Glomerular visceral epithelial cell (primary cell): ENCODE measurements around the gene RASSF3.
A peak's percentile ranks its signal among the peaks of the same experiment; 100 is the strongest.
"Not testable (repeated sequence)": the region's sequence is repeated elsewhere in the genome, so short reads cannot be mapped to it uniquely, and the experiment has no call there.

ENCODE experiments used
- DNase-seq: peaks from one replicate; pipeline ENCODE4 v3.0.0-alpha.2; 2016; ENCODE audit errors: extremely low spot score

Gene RASSF3

DNA sequence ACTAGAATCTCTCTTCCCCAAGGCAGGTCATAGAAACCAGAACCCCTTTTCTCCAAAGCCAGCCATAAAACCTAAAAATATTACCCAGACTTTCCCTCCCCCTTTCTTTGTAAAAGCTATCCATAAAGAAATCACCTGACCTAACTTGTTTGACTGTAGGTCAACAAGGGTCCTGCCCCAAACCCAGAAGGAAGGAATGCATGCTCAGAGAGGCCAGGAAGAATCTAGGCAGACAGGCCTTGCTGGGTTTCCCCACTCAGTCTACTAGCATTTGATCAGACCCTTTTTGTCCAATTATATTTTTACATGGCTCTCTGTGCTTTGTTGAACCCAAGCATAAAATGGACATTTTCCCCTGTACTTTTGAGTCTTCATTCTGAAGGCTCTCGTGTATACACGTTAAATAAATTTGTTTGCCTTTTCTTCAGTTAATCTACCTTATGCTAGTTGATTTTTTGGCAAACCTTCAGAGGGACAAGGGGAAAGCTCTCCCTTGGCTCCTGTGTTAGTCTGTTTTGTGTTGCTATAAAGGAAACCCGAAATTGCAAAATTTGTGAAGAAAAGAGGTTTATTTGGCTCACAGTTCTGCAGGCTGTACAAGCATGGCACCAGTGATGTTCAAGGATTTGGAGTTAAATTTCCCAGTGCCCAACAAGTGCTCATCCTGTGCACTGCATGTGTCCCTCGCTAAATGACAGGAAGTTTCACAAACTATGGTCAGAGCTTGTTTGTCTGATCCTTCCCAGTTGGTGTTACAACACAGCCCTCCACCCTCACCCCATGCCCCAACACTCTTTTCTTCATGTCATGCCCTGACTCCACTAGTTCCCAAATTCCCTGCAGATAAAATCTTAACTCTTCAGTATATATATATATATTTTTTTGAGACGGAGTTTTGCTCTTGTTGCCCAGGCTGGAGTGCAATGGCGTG, 14.2 kb upstream of the RASSF3 start:
- DNase-seq: no peak

DNA sequence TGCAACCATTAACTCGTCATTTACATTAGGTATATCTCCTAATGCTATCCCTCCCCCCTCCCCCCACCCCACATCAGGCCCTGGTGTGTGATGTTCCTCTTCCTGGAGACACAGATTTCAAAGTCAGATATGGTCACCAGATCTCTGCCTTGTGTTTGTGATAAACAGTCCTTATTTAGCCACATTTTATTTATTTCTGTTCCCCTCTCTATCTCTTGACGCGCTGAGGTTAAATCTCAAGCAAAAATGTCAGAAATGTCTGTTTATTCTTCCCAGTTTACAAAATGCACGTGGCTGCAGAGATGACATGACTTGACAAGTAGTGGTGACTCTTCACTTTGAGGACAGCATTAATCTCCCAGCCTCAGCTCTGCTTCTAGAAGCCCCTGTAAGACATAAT, 11.5 kb upstream of the RASSF3 start:
- no peak for DNase-seq

DNA sequence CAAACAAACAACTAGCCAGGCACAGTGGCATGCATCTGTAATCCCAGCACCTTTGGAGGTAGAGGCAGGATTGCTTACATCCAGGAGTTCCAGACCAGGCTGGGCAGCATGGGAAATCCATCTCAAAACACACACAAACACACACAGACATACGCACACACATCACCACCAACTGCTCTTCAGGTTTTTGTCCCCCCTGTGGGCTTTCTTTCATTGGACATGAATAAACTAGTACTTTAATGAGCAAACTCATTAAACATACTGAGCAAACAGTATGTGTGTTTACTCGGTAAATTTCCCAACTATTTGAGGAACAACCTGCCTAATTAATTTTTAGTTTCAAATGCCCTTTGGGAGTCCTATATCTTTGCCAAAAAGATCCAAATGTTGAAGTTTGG, 10.1 kb upstream of the RASSF3 start:
- DNase-seq: no peak

DNA sequence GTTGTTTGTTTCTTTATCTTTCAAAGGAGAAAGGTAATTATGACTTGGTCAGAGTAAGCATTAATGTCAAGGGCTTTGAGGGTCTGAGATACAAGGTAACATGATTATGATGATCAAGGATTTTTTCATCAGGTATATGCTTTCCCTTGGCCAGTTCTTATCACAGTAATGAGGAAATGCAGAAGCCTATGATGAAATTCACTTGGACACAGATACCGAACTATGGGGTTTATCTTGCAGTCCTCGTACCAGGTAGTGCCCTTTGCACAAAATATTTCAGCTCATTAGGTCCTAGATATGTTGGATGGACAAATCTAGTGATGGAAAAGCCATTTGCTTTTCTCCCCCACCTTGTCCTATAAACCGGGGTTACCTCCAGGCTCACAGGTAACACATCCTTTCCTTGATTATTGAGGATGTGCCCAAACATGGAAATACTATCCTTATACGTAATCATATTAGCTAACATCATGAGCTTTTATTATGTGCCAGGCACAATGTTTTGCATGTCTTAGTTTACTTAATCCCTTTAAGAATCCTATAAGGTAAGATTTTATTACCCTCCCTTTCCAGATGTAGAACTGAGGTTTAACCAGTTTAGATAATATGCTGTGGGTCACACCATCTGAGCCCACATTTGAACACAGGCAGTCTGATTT, 7.0 kb upstream of the RASSF3 start:
- no peak for DNase-seq

DNA sequence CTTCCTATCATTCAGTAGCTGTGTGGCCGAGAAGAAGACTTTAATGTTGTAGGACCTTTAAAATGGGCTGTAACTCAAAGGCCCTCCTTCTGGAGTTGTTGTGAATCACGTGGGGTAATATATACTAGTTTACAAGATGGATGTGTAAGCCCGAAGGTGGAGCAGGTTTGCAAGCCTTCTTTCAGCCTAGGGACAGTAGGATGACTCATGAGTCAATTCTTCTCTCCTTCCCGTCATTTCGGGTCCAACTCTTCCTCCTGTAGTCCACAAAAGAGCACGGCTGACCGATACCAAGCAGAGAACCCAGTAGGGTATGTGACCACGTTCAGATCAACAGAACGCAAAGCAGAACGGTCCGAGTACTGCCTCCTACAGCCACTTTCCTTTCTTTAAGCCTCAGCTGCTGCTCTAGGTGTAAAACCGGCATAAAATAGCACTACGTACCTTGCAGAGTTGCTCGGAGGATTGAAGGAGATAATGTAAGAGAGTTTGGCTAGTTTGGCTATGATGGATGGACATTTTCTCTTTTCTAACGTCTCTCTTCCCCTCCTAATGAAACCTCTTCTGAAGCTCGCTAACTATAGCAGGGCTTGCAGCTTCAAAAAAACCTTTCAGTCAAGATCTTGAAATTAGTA, 1.3 kb upstream of the RASSF3 start:
- DNase-seq: peak; percentile 67

DNA sequence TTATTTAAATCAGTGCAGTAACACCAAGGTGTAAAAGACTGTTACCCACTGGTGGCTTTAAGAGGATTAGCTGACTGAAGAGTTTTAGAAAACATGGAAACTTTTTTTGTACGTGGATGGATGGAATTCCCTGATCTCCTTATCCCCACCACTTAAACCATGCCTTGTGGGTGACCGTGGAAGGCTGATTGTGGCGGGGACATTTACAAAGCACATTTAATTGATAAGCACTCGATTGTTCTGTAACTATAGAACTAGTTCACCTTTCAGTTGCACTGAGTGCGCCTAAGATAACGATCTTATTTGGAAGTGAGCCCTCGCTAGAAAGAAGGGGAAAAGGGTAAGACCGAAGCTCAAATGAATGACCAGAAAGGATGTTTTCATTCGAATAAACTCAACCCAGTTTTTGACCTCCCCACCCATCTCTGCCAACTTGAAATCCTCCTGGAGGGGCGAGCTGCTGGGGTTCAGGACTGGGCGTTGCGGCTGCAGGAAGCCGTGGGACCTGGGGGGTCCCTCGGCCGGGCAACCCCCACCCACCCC, 688 bp upstream of the RASSF3 start:
- peak; percentile 17 for DNase-seq

DNA sequence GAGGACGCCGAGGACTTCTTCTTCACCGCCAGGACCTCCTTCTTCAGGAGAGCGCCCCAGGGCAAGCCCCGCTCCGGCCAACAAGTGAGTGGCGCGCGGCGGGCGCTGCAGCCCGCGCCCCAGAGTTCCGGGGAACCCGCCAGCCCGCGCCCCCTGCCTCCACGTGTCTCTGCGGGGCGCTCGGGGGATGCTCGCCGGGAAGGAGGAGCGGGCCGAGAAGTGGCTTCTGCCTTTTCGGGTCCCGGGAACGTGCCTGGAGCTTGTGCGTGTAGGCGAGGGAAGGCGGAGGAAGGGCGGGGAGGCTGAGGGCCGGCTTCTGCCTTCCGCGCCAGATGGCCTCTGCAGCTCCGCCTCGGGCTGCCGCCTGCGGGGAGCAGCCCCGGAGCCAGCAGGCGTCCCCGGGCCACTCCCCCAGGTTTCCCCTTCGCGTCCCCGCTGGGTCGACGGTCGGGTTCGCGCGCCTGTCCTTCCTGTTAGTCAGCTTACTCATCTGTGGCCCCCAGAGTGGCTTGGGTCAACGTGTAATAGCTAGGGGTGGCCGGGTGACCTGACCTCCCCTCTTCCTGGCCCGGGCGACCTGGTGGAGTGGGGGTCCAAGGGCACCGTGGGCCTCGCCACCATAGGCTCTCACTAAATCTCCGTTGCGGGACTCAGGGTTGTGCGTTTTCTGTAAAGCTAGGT, 505 bp downstream of the RASSF3 start:
- DNase-seq: peak; percentile 67

DNA sequence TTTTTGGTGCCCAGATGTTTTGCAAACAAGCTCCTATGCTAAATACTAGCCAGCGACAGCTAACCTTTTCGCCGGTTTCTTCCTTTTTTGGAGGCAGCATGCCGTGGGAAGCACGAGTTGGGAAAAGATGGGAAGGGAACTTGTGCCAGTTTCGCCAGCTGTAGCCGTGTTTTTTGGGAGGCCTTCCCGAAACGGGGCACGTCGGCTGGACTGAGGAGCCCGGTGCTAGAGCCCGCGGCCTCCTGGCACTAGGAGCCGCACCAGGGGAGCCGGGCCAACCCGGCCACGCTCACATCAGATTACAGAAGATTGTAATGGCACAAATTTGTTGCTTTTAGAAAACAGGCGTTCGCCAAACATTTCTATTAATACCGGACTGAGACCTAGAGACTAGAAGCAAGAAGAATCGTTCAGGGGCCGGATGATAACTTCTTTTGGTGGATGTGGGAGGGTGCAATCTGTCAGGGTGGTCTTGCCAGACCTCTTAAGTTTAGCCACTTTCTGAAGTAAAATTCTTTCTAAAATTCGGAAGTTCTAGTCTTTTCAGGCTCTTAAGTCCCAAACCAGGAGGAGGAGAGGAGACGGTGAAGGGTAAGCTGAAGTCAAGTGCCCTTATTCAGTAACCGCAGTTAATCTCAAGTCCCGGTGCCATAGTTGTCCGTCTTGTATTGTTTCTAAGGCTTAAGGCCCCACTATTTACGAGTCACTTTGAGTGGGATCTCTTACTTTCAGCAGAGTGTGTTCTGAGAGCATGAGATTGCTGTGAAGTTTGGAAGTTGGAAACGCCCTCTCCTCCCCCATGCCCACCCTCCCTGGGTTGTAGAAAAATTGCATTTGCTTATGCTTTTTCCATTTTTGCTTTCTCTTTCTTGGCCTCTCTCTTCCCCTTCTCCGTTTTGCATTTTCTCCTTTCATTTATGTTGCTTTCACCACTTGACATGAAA, 1.3 kb downstream of the RASSF3 start:
- peak; percentile 12 for DNase-seq

DNA sequence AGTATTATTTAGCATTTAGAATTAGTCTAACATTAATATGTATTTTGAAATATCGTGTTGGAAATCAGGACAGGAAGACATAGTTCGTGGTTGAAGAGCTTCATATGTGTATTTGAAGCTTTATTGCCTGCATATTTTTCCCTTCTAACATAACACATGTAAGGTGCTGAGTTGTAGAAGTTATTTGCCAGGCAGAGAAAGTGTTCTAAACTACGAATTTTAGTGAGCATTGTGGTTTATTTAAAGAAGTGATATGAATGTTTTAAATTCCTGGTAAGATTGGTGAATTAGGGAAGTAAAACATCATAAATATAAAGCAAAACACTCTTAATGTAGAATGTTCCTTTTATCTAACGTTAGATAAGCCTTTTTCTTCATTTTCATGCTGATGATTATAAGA, 2.5 kb downstream of the RASSF3 start:
- DNase-seq: no peak

DNA sequence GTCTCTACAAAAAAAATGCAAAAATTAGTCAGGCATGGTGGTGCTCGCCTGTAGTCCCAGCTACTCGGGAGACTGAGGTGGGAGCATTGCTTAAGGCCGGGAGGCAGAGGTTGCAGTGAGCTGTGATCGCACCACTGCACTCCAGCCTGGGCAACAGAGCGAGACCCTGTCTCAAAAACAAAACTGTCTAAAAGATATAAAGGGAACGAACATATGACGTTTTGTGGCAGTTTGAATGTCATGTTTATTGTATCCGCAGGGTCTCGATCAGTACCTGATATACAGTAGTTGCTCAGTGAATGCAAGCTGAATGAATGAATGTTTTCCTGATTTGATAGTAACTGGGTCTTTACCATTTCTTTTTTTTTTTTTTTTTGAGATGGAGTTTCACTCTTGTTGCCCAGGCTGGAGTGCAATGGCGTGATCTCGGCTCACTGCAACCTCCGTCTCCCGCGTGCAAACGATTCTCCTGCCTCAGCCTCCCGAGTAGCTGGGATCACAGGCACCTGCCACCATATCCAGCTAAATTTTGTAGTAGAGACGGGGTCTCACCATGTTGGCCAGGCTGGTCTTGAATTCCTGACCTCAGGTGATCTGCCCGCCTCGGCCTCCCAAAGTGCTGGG, 3.6 kb downstream of the RASSF3 start:
- not testable (repeated sequence) for DNase-seq

DNA sequence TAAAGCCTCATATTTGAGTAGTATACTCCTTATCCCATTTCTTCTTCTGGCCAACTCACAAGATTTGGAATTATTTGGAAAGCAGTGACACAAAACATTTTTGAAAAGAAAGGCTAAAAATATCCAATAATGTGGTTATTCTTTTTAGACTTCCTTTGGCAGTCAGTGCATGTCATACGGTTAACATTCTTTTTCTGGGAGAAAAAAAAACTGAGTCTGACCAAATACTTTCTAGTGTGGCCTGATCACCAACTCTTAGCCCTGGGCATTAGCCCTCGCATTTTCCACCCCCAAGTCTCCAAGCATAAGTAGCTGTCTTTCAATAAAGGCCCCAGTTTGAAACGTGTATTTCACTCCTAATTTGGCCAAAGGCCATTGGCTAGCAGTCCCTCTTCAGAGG, 5.9 kb downstream of the RASSF3 start:
- DNase-seq: no peak

DNA sequence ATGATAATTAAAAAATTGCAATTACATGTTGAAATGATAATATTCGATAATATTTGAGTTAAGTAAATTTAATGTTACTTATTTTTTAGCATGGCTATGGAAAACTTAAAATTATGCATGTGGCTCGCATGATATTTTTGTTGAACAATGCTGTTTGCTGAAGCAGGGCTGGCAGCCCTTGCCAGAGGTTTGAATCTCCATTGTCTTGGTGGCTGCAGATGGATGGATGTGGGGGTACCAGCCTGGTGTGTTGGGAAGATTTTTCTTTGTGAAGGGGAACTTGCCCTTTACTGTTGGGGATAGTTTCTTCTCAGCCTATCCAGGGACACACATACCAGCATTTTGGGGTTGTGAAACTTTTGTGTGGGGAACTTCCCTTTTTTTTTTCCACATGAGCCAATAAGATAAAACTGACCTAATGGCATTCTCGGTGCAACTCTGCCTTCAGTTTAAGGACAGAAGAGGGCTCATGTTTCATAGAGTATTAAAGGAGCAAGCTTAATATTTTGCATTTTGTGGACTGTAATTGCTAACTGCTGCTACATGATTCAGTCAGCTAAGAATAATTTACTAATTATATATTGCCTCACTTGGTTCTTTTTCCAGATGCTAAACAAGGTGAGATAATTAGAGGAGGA, 8.8 kb downstream of the RASSF3 start:
- DNase-seq: no peak

DNA sequence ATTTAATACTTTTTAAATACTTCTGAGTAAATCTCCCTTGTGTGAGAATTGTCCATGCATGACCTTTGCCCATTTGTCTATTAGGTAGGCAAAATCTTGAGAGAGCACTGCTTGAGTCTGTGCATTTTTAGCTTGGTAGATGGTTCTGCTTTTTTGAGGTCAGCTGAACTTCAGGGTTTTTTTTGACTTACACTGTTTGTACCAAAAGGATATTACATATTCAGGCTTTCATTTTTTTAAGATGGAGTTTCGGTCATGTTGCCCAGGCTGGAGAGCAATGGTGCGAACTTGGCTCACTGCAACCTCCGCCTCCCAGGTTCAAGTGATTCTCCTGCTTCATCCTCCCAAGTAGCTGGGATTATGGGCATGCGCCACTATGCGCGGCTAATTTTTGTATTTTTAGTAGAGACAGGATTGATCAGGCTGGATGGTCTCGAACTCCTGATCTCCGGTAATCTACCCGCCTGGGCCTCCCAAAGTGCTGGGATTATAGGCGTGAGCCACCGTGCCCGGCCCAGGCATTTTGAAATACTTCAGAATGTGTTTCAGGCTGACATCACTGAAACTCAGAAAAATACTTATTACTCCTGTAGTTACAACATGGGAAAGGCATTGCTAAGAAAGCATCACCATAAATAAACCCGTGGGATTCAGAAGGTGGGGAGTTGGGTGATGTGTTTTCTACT, 11.1 kb downstream of the RASSF3 start:
- DNase-seq: no peak

DNA sequence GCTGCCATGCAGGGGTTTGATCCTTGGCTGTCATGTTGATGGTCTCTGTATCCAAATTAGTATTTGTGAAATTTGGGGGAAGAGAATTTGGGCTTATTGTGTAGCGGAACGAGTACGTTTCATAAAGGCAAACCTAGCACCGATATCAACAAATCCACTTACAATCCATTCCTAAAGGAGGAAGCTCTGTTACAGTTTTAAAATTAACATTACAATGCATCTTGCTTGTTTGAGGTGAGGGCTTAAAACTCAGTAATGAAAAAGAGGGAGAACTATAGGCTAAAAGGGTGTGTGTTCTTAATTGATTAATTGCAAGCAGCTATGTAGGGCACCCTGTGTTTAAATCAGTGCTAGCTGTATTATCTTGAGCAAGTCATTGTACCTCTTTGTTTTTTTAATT, 13.7 kb downstream of the RASSF3 start:
- no peak for DNase-seq

DNA sequence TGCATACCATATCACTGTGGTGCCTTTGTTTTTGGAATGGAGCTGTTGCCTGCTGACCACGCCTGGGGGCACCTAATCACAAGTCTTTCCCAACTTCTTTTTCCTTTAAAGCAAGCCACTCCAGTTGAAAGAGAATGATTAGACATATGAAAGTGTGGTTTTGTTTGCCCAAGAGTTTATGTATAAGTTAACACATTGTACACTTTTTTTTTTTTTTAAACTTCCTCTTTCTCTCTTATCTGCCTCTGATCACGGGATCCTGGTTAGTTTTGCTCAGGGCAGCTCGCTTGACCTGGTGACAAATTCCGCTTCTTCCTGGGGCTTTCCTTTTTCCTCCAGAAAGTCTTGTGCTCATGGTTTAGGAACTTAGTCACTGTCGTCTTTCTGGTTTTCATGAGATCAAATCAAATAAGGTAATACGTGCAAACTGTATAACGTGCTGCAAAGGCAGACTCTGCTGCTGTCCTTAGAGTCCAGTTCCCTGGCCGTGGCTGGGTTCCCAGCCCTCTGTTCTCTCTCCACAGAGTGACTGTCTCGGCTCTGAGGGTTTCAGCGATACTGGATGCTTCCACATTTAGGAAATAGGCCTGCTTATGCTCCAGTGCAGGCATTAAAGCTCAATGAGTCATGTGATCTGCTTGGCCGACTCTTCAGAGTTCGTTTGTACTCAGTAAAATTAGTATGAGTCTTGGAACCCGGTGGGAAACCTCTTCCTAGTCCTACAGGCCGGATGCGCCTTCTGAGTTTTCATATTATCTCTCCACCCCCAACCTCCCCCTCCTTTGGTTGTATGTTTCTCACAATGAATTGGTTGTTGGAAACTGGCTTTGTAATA, 15.2 kb downstream of the RASSF3 start:
- DNase-seq: peak; percentile 89

DNA sequence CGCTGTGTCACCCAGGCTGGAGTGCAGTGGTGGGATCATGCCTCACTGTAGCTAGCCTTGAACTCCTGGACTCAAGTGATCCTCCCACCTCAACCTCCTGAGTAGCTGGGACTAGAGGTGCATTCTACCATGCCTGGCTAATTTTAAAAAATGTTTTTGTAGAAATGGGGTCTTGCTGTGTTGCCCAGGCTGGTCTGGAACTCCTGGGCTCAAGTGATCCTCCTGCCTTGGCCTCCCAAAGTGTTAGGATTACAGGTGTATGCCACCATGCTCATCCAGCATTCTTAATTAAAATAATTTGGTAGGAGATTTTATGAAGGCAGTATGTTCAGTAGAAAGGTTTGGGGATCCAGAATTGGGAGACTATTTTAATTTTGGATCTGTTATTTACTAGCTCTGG, 16.3 kb downstream of the RASSF3 start:
- not testable (repeated sequence) for DNase-seq

DNA sequence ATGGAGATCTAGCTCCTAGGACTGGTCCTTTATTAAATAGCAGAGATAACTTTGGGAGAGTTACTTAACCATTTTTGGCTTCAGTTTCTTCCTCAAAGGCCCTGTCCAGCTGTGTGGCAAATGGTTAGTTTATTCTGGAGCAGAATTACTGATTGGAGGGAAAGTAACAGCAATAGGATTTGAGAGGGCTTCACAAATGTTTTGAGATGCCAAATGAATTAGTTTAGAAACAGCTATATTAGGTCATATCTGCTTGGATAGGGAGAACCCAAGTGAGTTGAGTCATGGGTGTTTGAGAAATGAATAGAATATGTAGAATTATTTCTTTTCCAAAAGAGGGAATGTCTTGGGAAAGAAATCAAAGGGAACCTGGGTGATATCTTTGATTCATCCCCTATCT, 17.5 kb downstream of the RASSF3 start:
- no peak for DNase-seq

DNA sequence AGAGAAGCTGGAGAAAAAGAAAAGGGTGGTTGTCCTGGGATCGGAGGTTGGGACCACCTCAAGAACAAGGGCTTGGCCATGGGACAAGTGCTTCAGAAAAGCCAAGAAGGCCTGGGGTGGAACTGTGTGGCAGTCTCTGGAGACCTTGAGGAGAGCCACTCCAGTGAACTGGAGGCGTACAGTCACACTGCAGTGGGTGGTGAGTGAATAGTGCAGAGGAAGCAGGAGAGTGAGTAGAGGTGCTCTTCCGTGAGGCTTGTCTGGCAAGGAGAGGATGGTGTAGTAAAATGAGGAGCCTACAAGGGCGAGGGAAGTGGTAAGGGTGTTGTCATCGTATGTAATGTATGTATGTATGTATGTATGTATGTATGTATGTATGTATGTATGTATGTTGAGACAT, 20.9 kb downstream of the RASSF3 start:
- no peak for DNase-seq
